Type B pancreatic cell (in vitro differentiated cells): Measurements from ENCODE around the gene NAA10. TPM values are rescaled to one million over a fixed set of nuclear protein-coding genes. Genes with fewer than 3 reads are reported as not detected.

Experiments
- DNase-seq: peaks from one replicate; pipeline ENCODE4 v3.0.0; 2021; ENCODE audit warnings: mixed read lengths; ENCODE audit not compliant: unreplicated experiment; ENCODE audit errors: extremely low spot score
- H3K27ac Mint-ChIP-seq: 2 replicates; pipeline ENCODE4 v1.8.0; 2021; ENCODE audit warnings: mild to moderate bottlenecking, mixed read lengths
- H3K27me3 Mint-ChIP-seq: 2 replicates; pipeline ENCODE4 v1.8.0; 2021; ENCODE audit warnings: mixed read lengths
- H3K36me3 Mint-ChIP-seq: 2 replicates; pipeline ENCODE4 v1.8.0; 2021; ENCODE audit warnings: mixed read lengths
- H3K4me1 Mint-ChIP-seq: one replicate; pipeline ENCODE4 v1.8.0; 2021; ENCODE audit warnings: mixed read lengths; ENCODE audit not compliant: unreplicated experiment
- H3K4me3 Mint-ChIP-seq: 2 replicates; pipeline ENCODE4 v1.8.0; 2021; ENCODE audit warnings: mild to moderate bottlenecking, mixed read lengths
- H3K9me3 Mint-ChIP-seq: 2 replicates; pipeline ENCODE4 v1.8.0; 2021; ENCODE audit warnings: mixed read lengths
- total RNA-seq: library from RNA; stranded (reverse); gene quantifications from 2 replicates; pipeline ENCODE4 v1.2.1, GENCODE V29; 2021; ENCODE audit warnings: low replicate concordance
- TF ChIP-seq, protein P1 (sequence below): fragments of 200-600 bp; sonication (generic); conservative IDR thresholded peaks from 2 replicates; pipeline ENCODE4 v1.5.0; 2021; ENCODE audit warnings: antibody characterized with exemption, mild to moderate bottlenecking

NAA10 gene
- total RNA-seq, 1 donor from 2014 or later = 82.7 TPM

- TF ChIP-seq, protein P1, sequence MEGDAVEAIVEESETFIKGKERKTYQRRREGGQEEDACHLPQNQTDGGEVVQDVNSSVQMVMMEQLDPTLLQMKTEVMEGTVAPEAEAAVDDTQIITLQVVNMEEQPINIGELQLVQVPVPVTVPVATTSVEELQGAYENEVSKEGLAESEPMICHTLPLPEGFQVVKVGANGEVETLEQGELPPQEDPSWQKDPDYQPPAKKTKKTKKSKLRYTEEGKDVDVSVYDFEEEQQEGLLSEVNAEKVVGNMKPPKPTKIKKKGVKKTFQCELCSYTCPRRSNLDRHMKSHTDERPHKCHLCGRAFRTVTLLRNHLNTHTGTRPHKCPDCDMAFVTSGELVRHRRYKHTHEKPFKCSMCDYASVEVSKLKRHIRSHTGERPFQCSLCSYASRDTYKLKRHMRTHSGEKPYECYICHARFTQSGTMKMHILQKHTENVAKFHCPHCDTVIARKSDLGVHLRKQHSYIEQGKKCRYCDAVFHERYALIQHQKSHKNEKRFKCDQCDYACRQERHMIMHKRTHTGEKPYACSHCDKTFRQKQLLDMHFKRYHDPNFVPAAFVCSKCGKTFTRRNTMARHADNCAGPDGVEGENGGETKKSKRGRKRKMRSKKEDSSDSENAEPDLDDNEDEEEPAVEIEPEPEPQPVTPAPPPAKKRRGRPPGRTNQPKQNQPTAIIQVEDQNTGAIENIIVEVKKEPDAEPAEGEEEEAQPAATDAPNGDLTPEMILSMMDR = no peak
- Mint-ChIP-seq H3K27me3 (no peaks in the 10 kb centered on the region), H3K27ac (peak overlapping the region; percentile 100), H3K4me3 (peak overlapping the region; percentile 96), H3K36me3 (peaks cover 3% of the 10 kb centered on the region), H3K4me1 (peaks cover 19% of the 10 kb centered on the region), H3K9me3 (no peaks in the 10 kb centered on the region)
- DNase-seq = no peak
These were observed 39.3 kb upstream of the NAA10 start for GRCh38 chrX:153974003-153974725.

GRCh38 chrX:153973127-153974002 lies 38.5 kb upstream of the NAA10 start:
- Mint-ChIP-seq H3K4me3 (peak overlapping the region; percentile 96), H3K27ac (peak overlapping the region; percentile 100), H3K9me3 (no peaks in the 10 kb centered on the region), H3K36me3 (peaks cover 3% of the 10 kb centered on the region), H3K4me1 (peaks cover 20% of the 10 kb centered on the region), H3K27me3 (no peaks in the 10 kb centered on the region)
- peak; percentile 66 for DNase-seq
- TF ChIP-seq, protein P1 = no peak

DNA sequence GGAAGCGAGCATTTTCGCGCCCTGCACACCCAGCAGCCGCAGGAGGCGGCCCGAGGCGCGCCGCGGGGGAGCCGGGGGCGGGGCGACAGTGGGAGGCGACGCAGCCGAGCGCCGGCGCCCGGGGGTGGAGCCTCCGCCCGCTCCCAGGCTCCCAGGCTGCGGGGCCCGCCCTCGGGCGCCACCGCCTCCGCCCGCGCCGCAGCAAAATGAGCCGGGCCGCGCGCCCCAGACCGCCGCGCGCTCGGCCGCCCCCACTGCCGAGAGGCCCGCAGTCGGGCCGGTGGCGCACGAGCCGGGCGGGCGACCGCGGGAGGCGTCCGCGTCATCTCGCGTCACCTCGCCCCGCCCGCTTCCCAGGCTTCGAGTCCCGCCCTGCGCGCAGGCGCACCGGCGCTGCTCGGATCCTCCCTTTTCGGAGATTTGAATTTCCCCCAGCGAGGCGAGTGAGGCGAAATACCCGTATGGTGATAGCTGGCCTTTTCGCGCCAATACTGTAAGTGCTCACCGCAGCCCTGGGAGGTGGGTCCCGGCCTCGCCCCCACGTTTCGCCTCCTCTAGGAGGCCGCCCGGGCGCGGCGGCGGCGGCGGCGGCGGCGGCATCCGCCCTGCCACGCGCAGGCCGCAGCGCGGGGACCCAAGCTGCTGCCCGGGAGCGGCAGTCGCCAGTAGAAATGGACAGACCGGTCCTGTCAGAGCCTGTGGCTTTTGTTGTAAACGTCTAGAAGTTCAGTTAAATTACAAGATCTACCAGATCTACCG lies 37.7 kb upstream of the NAA10 start, which contains the start of gene TMEM187:
TSS of gene TMEM187 (plus strand) at position 387 of the 759 bp plus-strand sequence. CDS start 9,309 bp downstream, outside the sequence.
- Mint-ChIP-seq H3K9me3 (no peaks in the 10 kb centered on the region), H3K4me3 (peak within 1 kb of the TSS; percentile 100), H3K27me3 (no peaks in the 10 kb centered on the region), H3K4me1 (peaks cover 28% of the 10 kb centered on the region), H3K27ac (peak within 1 kb of the TSS; percentile 100), H3K36me3 (peaks cover 8% of the 10 kb centered on the region)
- TF ChIP-seq, protein P1 = no peak
- peak; percentile 95 for DNase-seq

GRCh38 chrX:153971450-153972367 lies 36.9 kb upstream of the NAA10 start, which contains the start of gene HCFC1:
TSS of gene HCFC1 (minus strand) at chrX:153971818. CDS start at chrX:153970840, 978 bp downstream.
- Mint-ChIP-seq H3K27me3 (no peaks in the 10 kb centered on the region), H3K4me3 (peak within 1 kb of the TSS; percentile 100), H3K4me1 (peaks cover 36% of the 10 kb centered on the region), H3K36me3 (peaks cover 11% of the 10 kb centered on the region), H3K27ac (peak within 1 kb of the TSS; percentile 100), H3K9me3 (no peaks in the 10 kb centered on the region)
- TF ChIP-seq, protein P1 = no peak
- DNase-seq = peak; percentile 98
